ENCODE results near the gene LSG1.
"Not testable (repeated sequence)": the region's sequence is repeated elsewhere in the genome, so short reads cannot be mapped to it uniquely, and the experiment has no call there.

The LSG1 gene

DNA sequence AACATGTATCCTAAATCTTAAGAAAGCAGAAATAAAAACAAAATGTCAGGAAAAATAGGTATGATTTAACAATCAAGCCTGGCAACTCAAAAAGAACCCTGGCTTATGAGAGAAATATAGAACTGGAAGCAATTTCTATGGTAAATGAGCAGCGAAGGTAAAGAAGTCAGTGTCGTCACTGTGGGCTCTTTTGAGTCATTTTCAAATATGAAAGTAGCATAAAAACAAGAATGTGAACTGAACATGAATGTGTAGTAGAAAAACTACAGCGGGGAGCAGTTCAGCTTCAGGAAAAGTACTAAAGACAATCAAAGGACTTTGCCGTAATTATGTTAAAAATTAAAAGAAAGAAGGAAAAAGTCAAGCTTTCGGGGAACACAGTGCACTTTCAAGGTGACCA lies 17.5 kb downstream of the LSG1 start:
- no peak for DNase-seq (ENCODE audit: low read depth)

DNA sequence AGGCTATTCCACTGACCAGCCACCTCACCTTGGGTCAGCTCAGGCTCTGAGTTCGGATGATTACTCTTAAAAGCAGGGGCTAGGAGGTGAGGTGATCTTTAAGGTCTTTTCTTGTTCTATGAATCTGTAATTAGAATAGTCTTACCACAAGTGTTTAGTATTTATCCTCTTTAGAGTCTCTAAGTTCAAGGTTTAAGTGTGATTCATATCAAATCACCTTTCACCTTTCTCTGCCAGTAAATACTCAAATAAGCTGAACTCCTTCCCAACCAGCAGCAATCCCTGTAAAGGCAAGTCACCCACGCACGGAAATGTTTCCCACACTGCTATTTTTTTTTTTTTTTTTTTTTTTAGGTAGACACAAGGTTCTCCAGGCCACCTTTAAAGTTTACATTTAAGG lies 24.2 kb downstream of the LSG1 start:
- DNase-seq (ENCODE audit: low read depth) = no peak

DNA sequence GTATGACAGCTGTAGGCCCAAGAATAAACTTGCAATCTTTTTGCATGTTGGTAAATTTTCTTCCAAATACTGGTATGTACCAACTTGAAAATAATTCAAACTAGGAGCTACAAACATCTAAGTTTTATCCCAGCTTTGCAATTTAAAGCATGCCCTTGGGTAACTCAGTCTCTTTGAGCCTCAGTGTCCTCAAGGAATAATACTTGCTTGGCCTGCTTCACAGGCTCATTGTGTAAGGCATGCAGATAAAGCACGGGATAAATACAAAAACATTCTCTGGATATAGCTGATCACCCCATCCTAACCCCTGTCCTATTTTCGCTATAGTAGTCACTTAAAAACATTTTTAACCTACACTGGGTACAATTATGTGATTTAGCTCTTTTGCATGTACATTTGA lies 29.2 kb downstream of the LSG1 start:
- DNase-seq (ENCODE audit: low read depth) = no peak

DNA sequence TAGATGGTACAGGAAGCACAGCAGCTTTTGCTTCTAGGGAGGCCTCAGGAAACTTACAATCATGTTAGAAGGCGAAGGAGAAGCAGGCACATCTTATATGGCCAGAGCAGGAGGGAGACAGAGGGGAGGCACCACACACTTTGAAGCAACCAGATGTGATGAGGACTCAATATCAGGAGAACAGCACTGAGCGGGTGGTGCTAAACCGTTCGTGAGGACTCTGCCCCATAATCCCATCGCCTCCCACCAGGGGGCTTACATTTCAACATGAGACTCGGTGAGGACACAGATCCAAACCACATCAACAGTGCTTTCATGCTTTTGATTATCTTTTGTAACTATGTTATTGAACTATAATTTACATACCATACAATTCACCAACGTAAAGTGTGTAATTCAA lies 31.2 kb downstream of the LSG1 start:
- no peak for DNase-seq (ENCODE audit: low read depth)

DNA sequence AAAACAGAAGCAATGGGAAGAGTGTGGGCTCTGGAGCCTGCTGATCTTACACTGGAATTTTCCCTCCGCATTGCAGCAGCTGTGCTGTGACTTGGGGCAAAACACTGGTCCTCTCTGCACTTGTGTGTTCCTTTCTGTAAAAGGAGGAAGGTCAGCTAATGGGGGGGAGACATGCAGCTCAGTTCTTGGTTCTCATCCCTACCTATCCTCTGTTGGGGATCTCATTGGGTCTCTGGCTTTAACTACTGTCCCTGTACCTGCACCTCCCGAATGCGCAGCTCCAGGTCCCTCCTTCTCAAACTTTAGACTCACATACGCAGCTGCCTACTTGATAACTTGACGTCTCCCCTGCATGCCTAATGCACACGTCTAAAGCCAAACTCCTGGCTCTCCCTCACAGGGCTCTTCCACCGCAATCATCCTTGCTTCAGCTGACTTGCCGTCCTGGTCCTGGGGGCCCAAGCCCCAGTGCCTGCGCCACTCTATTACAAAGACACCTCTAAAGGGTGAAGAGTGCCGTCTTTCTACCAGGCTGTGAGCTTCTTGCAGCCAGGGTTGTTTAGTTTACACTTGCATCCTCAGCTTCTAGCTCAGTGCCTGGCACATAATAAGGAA lies 32.9 kb downstream of the LSG1 start:
- DNase-seq (ENCODE audit: low read depth) = no peak

DNA sequence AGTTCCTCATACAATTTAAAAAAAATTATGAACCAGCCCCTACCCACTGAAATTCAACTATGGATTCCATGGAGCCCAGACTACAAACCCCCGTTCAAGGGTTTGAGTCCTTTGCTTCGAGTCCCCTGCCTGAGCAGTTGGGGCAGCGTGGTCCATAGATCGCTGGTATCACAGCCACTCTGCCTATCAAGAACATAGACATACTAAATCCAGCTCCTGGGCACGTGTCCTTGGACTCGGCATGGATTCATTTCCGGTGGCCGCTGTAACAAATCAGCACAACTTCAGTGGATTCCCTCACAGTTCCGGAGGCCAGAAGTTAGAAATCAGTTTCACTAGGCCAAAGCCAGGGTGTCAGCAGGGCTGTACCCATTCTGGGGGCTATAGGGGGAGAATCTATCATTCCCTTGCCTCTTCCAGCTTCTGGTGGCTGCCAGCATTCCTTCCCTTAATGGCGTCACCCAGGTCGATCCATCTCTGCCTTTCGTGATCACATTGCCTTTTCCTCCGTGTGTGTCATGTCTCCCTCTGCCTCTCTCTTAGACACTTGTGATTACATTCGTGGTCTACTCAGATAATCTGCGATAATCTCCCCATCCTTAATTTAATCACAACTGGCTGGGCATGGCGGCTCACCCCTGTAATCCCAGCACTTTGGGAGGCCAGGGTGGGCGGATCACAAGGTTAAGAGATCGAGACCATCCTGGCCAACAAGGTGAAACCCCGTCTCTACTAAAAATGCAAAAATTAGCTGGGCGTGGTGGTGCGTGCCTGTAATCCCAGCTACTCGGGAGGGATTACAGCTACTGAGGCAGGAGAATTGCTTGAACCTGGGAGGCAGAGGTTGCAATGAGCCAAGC lies 34.2 kb downstream of the LSG1 start:
- DNase-seq (ENCODE audit: low read depth) = no peak

DNA sequence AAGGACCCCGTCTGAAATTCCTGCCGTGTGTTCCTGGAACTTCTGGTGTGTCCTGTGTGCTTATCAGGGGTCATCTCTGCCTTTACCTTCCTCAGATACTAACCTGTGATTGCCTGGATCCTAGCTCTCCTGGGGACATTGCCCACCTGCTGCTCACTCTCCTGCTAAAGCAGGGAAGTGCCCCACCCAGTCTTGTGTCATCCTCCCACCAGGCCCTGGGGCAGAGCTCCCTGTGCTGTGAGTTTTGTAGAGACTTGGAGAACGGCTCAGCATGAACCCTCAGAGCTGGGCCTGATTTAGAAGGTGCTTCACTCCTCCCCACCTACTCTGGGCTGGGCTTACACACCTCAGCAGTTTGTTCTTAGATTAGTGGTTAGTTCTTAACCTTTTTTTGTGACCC lies 34.9 kb downstream of the LSG1 start:
- no peak for DNase-seq (ENCODE audit: low read depth)

DNA sequence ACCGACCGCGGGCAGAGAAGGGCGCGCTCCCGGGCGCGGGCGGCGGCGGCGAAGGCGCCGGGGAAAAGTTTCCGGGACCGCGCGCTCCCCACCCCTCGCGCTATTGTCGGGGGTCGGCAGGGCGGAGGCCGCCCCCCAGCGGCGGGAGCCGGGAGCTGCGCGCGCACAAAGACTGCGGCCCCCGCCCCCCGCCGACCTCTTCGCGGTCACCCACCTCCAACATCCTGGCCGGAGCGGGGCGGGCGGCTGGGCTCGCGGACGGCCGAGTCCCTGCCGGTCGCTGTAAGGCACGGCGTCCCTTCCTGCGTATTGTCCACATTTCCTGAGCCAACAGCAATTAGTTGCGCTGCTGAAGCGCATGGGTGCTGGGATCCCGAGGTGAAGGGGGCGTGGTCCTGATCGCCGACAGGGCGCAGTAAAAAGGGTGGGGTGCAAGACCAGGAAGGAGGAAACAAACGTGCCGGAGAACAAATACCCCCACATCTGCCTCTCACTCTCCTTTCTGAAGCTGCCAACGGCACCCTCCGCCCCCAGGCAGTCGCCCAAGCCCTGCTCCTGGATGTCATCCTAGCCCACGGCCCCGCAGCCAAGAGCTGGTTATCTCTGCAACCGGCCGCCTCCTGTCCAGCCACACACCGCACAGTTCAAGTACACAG lies 38.5 kb downstream of the LSG1 start, which contains the start of gene TMEM44:
TSS of gene TMEM44 (minus strand) at position 71 of the 656 bp plus-strand sequence. CDS start 204 bp downstream, outside the sequence.
- peak; percentile 20 for DNase-seq (ENCODE audit: low read depth)

DNA sequence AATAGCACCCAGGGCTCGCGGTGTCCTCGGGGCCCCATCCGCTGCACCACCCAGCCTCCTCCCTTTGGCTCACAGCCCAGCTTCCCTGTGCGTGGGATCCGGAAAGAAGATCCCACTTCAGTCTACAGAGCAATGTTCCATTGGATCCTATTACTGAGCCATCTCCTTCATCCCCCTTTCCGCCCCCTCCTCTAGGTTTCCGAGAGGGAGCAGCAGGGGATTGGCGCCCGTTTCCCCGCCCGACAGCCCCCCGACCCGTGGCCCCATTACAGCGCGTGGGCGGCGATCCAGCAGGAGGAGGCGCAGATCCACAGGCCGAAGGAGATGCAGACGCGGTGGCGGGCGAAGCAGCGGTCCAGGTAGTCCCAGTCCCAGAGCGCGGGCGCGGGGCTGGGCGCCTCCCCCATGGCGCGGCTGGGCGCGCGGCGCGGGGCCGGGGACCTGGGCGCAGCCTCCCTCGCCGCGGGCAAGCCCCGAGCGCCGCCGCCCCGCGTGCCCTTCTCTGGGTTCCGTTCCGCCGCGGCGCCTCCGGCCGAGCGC lies 39.1 kb downstream of the LSG1 start:
- DNase-seq (ENCODE audit: low read depth) = no peak

DNA sequence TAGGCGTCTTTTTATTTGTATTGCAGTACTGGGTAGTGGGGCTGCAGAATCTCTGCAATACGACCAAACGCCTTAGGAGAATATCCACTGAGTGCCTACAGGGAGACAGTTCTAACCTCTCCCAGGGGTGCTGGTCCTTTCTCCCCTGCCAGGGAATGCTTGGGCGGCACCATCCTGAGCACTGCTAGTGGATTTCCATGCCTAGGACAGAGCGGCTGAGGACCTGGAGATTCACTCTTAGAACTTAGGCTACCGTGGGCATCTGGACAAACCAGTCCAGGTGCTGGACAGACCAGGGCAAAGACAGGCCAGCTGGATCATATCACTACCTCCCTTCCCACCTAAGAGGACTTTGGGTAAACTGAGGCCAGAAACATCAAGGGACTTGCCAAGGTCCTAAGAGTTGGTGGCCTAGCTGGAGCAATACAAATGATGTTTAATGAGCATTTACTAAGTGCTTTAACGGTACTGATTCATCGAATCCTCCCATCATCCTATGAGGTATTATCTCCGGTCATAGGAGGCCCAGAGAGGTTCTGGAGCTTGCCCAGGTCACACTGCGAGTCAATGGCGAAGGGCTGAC lies 39.7 kb downstream of the LSG1 start:
- no peak for DNase-seq (ENCODE audit: low read depth)

DNA sequence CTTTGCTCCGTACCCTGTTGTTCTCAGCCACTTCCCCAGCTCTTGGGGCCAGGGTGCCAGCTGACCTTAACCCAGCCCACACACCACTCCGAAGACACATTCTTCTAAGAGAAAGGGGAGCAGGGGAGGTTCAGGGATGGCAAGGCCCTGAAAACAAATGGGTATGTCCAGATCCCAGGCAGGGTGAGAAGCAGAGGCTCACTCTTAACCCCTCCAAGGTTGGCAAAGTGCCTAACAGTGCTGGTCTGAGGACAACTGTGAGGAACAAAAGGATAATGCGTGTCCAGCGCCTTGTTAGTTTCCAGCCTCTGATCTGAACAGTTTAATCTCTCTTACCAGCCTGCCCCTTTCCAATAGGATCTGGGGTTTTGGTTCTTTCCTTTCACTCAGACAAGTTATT lies 40.3 kb downstream of the LSG1 start:
- DNase-seq (ENCODE audit: low read depth) = no peak

DNA sequence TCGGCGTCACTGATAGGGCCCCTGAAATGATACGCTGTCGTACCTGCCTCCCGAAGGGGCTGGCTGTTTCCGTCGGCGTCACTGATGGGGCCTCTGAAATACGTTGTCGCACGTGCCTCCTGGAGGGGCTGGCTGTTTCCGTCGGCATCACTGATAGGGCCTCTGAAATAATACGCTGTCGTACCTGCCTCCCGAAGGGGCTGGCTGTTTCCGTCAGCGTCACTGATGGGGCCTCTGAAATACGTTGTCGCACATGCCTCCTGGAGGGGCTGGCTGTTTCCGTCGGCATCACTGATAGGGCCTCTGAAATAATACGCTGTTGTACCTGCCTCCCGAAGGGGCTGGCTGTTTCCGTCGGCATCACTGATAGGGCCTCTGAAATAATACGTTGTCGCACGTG lies 41.3 kb downstream of the LSG1 start:
- DNase-seq (ENCODE audit: low read depth) = not testable (repeated sequence)

DNA sequence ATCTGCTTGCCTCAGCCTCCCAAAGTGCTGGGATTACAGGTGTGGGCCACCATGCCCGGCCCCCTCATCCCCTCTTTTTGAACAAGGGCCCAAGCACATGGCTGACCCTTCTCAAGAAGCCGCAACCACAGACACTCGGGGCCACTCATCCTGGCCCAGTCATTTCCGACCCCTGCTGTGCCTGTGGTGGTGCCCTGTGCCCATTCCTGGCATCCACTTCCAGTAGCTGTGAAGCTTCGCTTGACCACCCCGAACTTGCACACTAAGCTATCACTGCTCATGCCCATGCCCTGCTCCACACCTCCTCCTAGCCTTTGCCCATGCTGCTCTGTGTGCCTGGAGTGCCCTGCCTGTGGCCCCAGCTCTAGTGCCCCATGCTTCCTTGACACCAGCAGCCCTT lies 47.0 kb downstream of the LSG1 start:
- no peak for DNase-seq (ENCODE audit: low read depth)

DNA sequence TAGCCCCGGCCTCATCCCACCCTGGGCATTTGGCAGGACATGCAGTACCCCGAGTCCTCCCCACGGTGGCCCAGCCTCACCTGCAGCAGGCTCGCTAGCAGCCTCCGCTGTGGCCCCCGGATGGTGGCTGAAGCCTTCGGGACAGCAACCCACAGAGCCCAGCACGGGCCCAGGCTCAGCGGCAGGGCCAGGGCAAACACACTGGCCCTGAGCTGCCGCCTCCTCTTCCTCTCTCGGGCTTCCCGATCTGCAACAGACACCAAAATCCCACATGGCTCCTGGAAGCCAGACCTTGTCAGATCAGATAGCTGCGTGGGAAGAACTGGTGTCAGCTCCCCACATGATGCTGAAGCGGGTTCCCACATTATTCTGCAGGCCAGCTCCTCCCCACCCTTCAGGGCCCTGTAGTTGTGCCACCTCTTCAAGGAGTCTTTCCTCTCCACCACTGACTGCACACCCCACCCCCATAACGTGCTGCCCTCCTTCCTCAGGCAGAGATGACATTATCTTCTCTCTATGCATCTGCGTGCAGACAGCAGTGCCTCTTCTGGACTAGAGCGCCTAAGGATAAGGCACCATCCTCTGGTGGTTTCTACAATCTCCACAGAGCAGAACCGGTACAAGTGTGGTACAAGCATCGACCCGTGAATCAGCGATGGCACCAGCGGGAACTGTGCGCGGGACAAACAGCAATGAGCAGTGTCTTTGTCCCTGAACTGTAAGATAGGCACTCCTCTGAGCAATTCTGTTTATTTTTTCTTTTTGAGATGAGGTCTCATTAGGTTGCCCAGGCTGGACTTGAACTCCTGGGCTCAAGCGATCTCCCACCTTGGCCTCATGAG lies 48.3 kb downstream of the LSG1 start:
- DNase-seq (ENCODE audit: low read depth) = no peak

DNA sequence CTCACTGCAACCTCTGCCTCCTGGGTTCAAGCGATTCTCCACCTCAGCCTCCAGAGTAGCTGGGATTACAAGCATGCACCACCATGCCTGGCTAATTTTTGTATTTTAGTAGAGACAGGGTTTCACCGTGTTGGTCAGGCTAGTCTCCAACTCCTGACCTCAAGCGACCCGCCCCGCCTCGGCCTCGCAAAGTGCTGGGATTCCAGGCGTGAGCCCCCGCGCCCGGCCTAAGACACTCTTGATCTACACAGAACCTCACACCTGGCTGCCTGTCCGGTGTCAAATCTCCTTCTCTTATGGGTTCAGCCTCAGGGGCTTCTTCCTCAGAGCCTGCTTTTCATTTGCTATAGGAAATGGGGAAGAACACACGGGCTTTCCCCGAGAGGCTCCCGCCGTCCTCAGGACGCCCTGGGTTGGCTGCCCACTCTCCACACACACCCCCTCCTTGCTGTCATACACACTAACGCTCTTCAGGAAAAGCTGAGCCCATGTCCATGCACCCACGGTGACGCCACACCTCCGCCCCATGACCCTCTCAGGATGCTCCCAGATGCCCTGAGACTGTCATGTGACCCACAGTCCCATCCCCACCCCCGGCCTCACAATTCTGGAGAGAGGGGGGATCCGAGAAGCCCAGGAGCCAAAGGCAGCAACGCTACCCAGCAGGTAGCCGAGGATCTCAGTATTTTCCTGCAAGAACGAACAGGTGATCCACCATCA lies 49.2 kb downstream of the LSG1 start:
- no peak for DNase-seq (ENCODE audit: low read depth)

DNA sequence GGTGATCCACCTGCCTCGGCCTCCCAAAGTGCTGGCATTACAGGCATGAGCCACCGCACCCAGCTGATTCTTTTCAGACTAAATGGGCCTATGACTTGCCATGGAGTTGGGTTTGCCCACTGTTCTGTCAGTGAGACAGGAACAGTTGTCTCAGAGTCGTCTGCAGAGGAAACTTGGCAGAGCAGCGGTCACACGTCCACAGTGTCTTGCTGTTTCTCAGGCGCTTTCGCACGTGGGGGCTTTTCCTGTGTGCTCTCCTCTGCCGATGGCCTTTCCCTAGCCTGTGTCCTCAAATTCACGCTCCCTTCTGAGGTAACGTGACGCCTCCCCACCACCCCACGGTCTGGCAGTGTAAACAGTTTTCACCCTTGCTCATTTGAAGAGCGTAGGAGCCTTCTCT lies 50.0 kb downstream of the LSG1 start:
- DNase-seq (ENCODE audit: low read depth) = no peak

DNA sequence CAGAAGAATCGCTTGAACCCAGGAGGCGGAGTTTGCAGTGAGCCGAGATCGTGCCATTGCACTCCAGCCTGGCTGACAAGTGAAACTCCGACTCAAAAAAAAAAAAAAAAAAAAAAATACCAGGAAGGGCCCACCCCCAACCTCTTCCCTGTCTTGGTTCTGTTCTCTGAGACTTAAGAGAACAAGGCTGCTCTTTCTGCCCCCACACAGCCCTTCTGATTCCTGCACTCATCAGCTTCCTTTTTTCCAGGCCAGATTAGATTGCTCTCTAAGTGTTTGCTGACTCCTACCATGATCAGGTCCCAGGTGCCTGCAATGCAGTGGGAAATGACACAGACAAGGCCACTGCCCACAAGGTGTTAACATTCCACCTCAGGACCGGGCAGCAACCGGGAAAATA lies 51.8 kb downstream of the LSG1 start:
- DNase-seq (ENCODE audit: low read depth) = no peak

DNA sequence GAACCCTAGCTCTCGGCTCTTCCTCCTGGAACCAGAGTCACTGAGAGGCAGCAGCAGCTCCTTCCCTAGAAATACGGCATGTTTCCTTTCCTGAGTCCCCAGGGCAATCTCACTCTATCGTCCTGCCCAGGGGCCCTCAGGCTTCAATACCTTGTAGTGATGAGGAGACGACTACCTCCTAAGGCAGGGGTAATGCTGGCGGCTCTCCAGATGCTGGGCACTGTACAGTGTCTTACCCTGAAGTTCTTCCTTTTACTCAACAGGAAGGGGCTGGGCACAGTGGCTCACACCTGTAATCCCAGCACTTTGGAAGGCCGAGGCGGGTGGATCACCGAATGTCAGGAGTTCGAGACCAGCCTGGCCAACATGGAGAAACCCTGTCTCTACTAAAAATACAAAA lies 52.2 kb downstream of the LSG1 start:
- DNase-seq (ENCODE audit: low read depth) = no peak

DNA sequence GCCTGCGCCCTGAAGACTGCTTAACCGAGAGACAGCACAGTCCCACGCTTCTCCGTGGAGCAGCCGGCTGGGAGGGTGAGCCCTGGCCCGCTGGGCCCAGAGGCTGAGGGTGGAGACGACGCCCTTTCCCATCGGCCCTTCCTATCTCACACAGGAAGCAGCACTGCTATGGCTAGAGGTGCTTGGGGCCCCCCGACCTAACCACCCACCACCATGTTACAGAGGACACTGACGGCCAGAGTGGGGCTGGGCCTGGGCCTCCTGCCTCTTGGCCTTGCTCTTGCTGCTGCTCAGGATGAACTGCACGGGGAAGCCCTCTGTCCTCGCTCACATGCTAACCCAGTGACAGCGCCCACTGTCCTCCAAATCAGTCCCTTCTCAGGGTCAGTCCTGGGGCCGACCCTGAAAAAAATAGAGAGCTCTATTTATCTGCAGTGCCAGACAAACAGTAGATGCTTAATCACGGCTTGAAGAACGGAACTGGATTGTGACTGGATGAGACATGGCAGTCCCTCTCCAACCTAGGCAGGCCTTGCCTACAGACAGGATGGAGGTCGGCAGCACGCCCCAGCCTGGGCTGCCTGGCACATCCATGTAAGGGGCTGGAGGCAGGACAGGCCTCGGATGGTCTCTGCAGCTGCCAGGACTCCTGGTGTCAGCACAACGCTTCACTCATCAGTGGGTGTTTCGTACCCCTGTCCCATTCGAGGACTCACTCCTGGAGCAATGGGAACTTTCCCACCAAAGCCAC lies 53.0 kb downstream of the LSG1 start:
- no peak for DNase-seq (ENCODE audit: low read depth)

DNA sequence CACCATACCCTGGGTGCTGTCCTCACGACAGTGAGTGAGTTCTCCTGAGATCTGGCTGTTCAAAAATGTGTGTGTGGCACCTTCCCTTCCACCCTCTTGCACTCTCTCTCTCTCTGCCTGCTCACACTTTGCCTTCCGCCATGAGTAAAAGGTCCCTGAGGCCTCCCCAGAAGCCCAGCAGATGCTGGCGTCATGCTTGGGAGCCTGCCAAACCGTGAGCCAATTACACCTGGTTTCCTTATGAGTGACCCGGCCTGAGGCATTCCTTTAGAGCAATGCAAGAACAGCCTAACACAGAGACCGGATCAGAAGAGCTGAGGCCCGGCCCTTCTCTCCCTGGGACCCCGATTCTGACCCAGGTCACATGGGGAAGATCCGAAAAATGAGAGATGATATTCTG lies 54.2 kb downstream of the LSG1 start:
- no peak for DNase-seq (ENCODE audit: low read depth)

Measured in T-helper 22 cell (primary cell).